SK-N-SH (cell line): ENCODE results near the gene LRP1. TPM values are rescaled to one million over a fixed set of nuclear protein-coding genes. Genes with fewer than 3 reads are reported as not detected.

Experiments used
- CTCF ChIA-PET: fragments of 300-600, 350-600 bp; formaldehyde crosslinking; extraction: SDS; loops from one replicate; lab custom pipeline; 2021; lab: Yijun Ruan, JAX
- POLR2A ChIA-PET: fragments of 350-600 bp; sonication (Branson Sonifier 250); formaldehyde crosslinking; extraction: SDS; loops from one replicate; lab custom pipeline; 2020; ENCODE audit warnings: antibody characterized with exemption, inconsistent platforms; lab: Yijun Ruan, JAX
- DNase-seq: peaks from one replicate; pipeline ENCODE4 v3.0.0; 2012
- H2AFZ ChIP-seq: fragments of 200-600 bp; sonication (generic); 2 replicates; pipeline ENCODE4 v1.8.1; 2016; ENCODE audit warnings: antibody characterized with exemption, mild to moderate bottlenecking, low read depth
- H3F3A ChIP-seq: fragments of 200-600 bp; sonication (generic); replicated peaks from 2 replicates; pipeline ENCODE3; 2016; ENCODE audit warnings: antibody characterized with exemption, mild to moderate bottlenecking; ENCODE audit not compliant: insufficient read depth
- H3K27ac ChIP-seq, 2 experiments: fragments of 200-500 bp in 1 of 2; fragments of 200-600 bp in 1 of 2; sonication (Bioruptor generic) in 1 of 2; sonication (generic), shearing (Covaris generic) in 1 of 2; 2 replicates each; pipeline versions ENCODE4 v1.5.1 to v1.6.1; 2014 to 2016; ENCODE audit warnings: low read depth in 2 of 2, inconsistent platforms in 1 of 2, low read length in 1 of 2, mild to moderate bottlenecking in 1 of 2, mixed read lengths in 1 of 2
- H3K27me3 ChIP-seq: fragments of 200-600 bp; sonication (generic), shearing (Covaris generic); 2 replicates; pipeline ENCODE4 v1.6.1; 2016; ENCODE audit warnings: mixed run types; ENCODE audit not compliant: insufficient read depth
- H3K36me3 ChIP-seq, 2 experiments: fragments of 200-500 bp in 1 of 2; fragments of 200-600 bp in 1 of 2; sonication (Bioruptor generic) in 1 of 2; sonication (generic) in 1 of 2; replicated peaks in 1 of 2; 2 replicates each; pipeline versions ENCODE3 to v1.5.1; 2014 to 2016; ENCODE audit warnings: low read length in 1 of 2, mild to moderate bottlenecking in 1 of 2; ENCODE audit not compliant: insufficient read depth in 2 of 2, control insufficient read depth in 1 of 2
- H3K4me1 ChIP-seq, 2 experiments: fragments of 200-500 bp in 1 of 2; fragments of 200-600 bp in 1 of 2; sonication (Bioruptor generic) in 1 of 2; sonication (generic), shearing (Covaris generic) in 1 of 2; 2 replicates each; pipeline versions ENCODE4 v1.5.1 to v1.6.1; 2014 to 2016; ENCODE audit warnings: low read depth in 1 of 2, low read length in 1 of 2, mixed run types in 1 of 2; ENCODE audit not compliant: insufficient read depth in 2 of 2, control insufficient read depth in 1 of 2
- H3K4me2 ChIP-seq: fragments of 200-600 bp; sonication (generic), shearing (Covaris generic); 2 replicates; pipeline ENCODE4 v1.6.1; 2017; ENCODE audit warnings: mixed run types
- H3K4me3 ChIP-seq, 2 experiments: fragments of 200-500 bp in 1 of 2; fragments of 200-600 bp in 1 of 2; sonication (Bioruptor generic) in 1 of 2; sonication (generic), shearing (Covaris generic) in 1 of 2; 2 replicates each; pipeline versions ENCODE4 v1.5.1 to v1.8.1; 2014 to 2016; ENCODE audit warnings: low read depth in 2 of 2, inconsistent platforms in 1 of 2, low read length in 1 of 2, mild to moderate bottlenecking in 1 of 2, mixed read lengths in 1 of 2, moderate library complexity in 1 of 2
- H3K79me2 ChIP-seq: fragments of 200-600 bp; sonication (generic); 2 replicates; pipeline ENCODE4 v1.8.1; 2017; ENCODE audit warnings: mild to moderate bottlenecking; ENCODE audit not compliant: insufficient read depth
- H3K9ac ChIP-seq: fragments of 200-600 bp; sonication (generic); 2 replicates; pipeline ENCODE4 v1.6.1; 2017; ENCODE audit warnings: mixed run types
- H3K9me2 ChIP-seq: fragments of 200-600 bp; sonication (generic); 2 replicates; pipeline ENCODE4 v1.6.1; 2017; ENCODE audit warnings: mixed run types
- H3K9me3 ChIP-seq: fragments of 200-600 bp; sonication (generic); 2 replicates; pipeline ENCODE4 v1.6.1; 2017; ENCODE audit warnings: mixed run types, mild to moderate bottlenecking, moderate library complexity
- H4K20me1 ChIP-seq: fragments of 200-600 bp; sonication (generic); 2 replicates; pipeline ENCODE4 v1.6.1; 2017; ENCODE audit warnings: mild to moderate bottlenecking, mixed run types; ENCODE audit not compliant: insufficient read depth
- CHD2 ChIP-seq: fragments of 150-350 bp; IDR thresholded peaks from 2 replicates; pipeline ENCODE4 v1.6.1; 2018; ENCODE audit warnings: low read length; ENCODE audit not compliant: partially characterized antibody
- GATA2 ChIP-seq: sonication (generic); formaldehyde crosslinking; IDR thresholded peaks from 2 replicates; pipeline ENCODE4 v1.5.0; 2020; ENCODE audit warnings: mild to moderate bottlenecking, missing genetic modification reagents
- MAX ChIP-seq: IDR thresholded peaks from 2 replicates; pipeline ENCODE4 v1.4.0; 2012; ENCODE audit warnings: low read depth
- POLR2AphosphoS5 ChIP-seq: IDR thresholded peaks from 2 replicates; pipeline ENCODE4 v1.6.1; 2012; ENCODE audit warnings: low read depth, low read length
- WGBS: methylation state at CpG from one replicate; pipeline ENCODE4 v1.1.6; 2017; ENCODE audit warnings: low lambda C conversion rate; 5-methylcytosine and 5-hydroxymethylcytosine counted together
- polyA plus RNA-seq, 3 experiments: library from polyadenylated mRNA; depleted of rRNA; stranded (reverse); fragments of >200 nt; gene quantifications; 2 replicates each; pipeline ENCODE4 v1.2.3, GENCODE V29; 2012
- TF ChIP-seq, protein P1 (sequence below): IDR thresholded peaks from 2 replicates; pipeline ENCODE4 v1.4.0; 2012; ENCODE audit warnings: low read depth, borderline replicate concordance
- TF ChIP-seq, protein P2 (sequence below): fragments of 150-350 bp; IDR thresholded peaks from 2 replicates; pipeline ENCODE4 v1.6.1; 2017; ENCODE audit warnings: antibody characterized with exemption, low read length, low read depth, borderline replicate concordance

The LRP1 gene
- polyA plus RNA-seq, 1 of the 3 experiments (the other 2 are of a cell fraction): 55.0 TPM

DNA sequence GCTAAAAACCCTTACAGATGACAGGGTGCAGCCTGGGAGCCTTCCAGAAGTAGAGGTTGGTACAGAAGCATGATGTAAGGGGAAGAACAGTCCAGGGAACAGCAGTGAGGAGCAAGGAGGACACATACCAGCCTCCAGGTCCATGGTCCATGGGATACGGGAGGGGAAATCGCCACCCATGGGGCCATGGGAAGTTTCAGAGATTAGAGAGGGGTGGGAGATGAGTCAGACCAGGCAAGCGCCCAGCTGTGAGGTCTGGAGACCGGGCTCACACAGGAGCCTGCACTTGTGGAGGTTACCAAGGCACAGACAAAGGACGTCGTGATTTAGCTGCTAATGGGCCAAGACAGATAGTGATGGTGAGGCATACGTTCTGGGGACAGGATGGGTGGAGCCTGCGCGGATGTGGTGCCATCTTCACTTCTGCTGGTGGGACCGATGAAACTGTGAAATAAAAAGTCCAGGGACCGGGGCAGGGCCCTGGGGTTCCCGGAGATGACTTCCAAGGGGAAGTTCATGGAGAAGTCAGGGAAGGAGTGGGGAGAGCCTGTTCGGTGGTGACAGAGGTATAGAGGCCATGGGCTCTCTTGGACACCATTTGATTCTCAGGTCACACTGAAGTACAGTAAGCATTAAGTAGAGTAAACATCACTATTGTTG, 36.8 kb downstream of the LRP1 start:
- Histone ChIP-seq H3K27ac (no peak overlapping the region), H3K79me2 (0 out of 2 replicates have a peak, but pooled peaks cover 2% of the 10 kb centered on the region)

GRCh38 chr12:57165741-57166140, 37.5 kb downstream of the LRP1 start:
- no peak overlapping the region for H3K4me3 ChIP-seq
- POLR2A ChIA-PET: no interaction called here
- H3K27me3 ChIP-seq: no peaks in the 10 kb centered on the region
- WGBS: 80% methylated on average over 15 of the region's 19 CpGs
- no peak overlapping the region for H2AFZ ChIP-seq
- H3K36me3 ChIP-seq: peaks cover 30 to 64% of the 10 kb centered on the region in 2 experiments
- 0 out of 2 replicates have a peak, but pooled peaks cover 2% of the 10 kb centered on the region for H3K79me2 ChIP-seq
- CTCF ChIA-PET: interaction anchor here (1.0 to 33.3 kb wide), 4 partner anchors 5 to 54 kb away, joined by 3 to 643 read pairs (median 616); partner anchors contain the start of genes LRP1 and LRP1-AS
- H3K9ac ChIP-seq: no peak overlapping the region
- 0 out of 4 replicates have a peak, but pooled peaks cover 0 to 3% of the 10 kb centered on the region in 2 experiments for H3K4me1 ChIP-seq
- TF ChIP-seq, protein P1, sequence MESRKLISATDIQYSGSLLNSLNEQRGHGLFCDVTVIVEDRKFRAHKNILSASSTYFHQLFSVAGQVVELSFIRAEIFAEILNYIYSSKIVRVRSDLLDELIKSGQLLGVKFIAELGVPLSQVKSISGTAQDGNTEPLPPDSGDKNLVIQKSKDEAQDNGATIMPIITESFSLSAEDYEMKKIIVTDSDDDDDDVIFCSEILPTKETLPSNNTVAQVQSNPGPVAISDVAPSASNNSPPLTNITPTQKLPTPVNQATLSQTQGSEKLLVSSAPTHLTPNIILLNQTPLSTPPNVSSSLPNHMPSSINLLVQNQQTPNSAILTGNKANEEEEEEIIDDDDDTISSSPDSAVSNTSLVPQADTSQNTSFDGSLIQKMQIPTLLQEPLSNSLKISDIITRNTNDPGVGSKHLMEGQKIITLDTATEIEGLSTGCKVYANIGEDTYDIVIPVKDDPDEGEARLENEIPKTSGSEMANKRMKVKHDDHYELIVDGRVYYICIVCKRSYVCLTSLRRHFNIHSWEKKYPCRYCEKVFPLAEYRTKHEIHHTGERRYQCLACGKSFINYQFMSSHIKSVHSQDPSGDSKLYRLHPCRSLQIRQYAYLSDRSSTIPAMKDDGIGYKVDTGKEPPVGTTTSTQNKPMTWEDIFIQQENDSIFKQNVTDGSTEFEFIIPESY: no peak
- TF ChIP-seq CHD2 (no peak), GATA2 (CRISPR knock-in tag) (no peak), POLR2AphosphoS5 (no peak)
- H3K9me2 ChIP-seq: no peaks in the 10 kb centered on the region
- no peak overlapping the region for H3K27ac ChIP-seq
- peaks cover 4% of the 10 kb centered on the region for H3F3A ChIP-seq
- H4K20me1 ChIP-seq: no peaks in the 10 kb centered on the region
- DNase-seq: no peak
- H3K4me2 ChIP-seq: no peak overlapping the region
- H3K9me3 ChIP-seq: no peaks in the 10 kb centered on the region

More for the DNA sequence above, 36.8 kb downstream of the LRP1 start:
- Histone ChIP-seq H4K20me1 (no peaks in the 10 kb centered on the region), H3K4me2 (no peak overlapping the region), H2AFZ (no peak overlapping the region), H3K4me1 (0 out of 4 replicates have a peak, but pooled peaks cover 0 to 3% of the 10 kb centered on the region in 2 experiments)
- CTCF ChIA-PET: interaction anchor here (1.0 to 33.3 kb wide), 4 partner anchors 4 to 53 kb away, joined by 3 to 643 read pairs (median 616); partner anchors contain the start of genes LRP1 and LRP1-AS
- POLR2A ChIA-PET: no interaction called here
- DNase-seq: no peak
- TF ChIP-seq CHD2 (no peak), MAX (no peak), GATA2 (CRISPR knock-in tag) (no peak)
- TF ChIP-seq, protein P2, sequence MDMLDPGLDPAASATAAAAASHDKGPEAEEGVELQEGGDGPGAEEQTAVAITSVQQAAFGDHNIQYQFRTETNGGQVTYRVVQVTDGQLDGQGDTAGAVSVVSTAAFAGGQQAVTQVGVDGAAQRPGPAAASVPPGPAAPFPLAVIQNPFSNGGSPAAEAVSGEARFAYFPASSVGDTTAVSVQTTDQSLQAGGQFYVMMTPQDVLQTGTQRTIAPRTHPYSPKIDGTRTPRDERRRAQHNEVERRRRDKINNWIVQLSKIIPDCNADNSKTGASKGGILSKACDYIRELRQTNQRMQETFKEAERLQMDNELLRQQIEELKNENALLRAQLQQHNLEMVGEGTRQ: no peak
- TF ChIP-seq, protein P1: no peak
- TF ChIP-seq, all 33 proteins: peak for 0
- no peaks in the 10 kb centered on the region for H3K27me3 ChIP-seq
- no peak overlapping the region for H3K4me3 ChIP-seq
- H3F3A ChIP-seq: peaks cover 4% of the 10 kb centered on the region
- H3K9me3 ChIP-seq: no peaks in the 10 kb centered on the region
- WGBS: 82% methylated on average over 13 of the region's 13 CpGs
- peaks cover 29 to 70% of the 10 kb centered on the region in 2 experiments for H3K36me3 ChIP-seq
- no peaks in the 10 kb centered on the region for H3K9me2 ChIP-seq
- no peak overlapping the region for H3K9ac ChIP-seq
